Ishikawa (cell line): ENCODE measurements around the gene MALSU1.

ENCODE experiments used
- CEBPB ChIP-seq: IDR thresholded peaks from 2 replicates; pipeline ENCODE4 v1.6.1; 2012
- MAX ChIP-seq: IDR thresholded peaks from 2 replicates; pipeline ENCODE4 v1.6.1; 2012
- RAD21 ChIP-seq: IDR thresholded peaks from 2 replicates; pipeline ENCODE4 v1.6.1; 2012; ENCODE audit warnings: low read depth
- REST ChIP-seq: IDR thresholded peaks from 2 replicates; pipeline ENCODE4 v1.6.1; 2012; ENCODE audit warnings: low read depth, mild to moderate bottlenecking
- TAF1 ChIP-seq: IDR thresholded peaks from 2 replicates; pipeline ENCODE4 v1.6.1; 2012; ENCODE audit warnings: low read depth, mild to moderate bottlenecking
- TEAD4 ChIP-seq: IDR thresholded peaks from 2 replicates; pipeline ENCODE4 v1.6.1; 2012
- YY1 ChIP-seq: IDR thresholded peaks from 2 replicates; pipeline ENCODE4 v1.6.1; 2012; ENCODE audit warnings: low read depth

DNA sequence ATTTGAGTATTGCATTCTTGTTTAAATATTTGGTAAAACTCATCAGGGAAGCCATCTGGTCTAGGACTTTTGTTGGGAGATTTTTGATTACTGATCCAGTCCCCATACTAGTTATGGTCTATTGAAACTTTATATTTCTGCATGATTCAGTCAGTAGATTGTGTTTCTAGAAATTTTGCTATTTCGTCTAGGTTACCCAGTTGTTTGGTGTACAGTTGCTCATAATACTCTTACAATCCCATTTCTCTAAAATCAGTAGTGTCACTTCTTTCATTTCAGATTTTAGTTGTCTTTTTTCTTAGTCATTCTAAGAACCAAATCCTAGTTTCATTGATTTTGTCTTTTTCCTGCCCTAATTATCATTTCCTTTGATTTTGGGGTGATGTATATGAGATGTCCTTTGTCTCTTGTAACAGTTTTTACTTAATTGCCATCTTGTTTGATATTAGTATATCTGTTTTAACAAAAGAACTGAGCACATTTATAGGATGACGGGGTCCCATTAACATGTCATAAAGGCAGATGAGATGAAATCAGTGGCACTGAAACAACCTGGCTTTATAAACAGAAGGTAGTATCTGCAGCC is 7.9 kb downstream of the MALSU1 start:
- TF ChIP-seq YY1: no peak
- TF ChIP-seq REST: no peak
- TF ChIP-seq TEAD4: no peak
- TF ChIP-seq MAX: no peak
- no peak for TF ChIP-seq TAF1
- TF ChIP-seq RAD21: no peak
- no peak for TF ChIP-seq CEBPB
